Fibroblast of lung (primary cell): ENCODE measurements around the gene IDH2.

Experiments
- CTCF ChIP-seq, 2 donors: IDR thresholded peaks in 1 of 2; conservative IDR thresholded peaks in 1 of 2; 1 replicate in 1 of 2; 2 replicates in 1 of 2; pipeline ENCODE4 v1.5.1; 2011 to 2012; ENCODE audit warnings: low read length in 2 of 2, control low read depth in 1 of 2, inconsistent platforms in 1 of 2, low read depth in 1 of 2, mild to moderate bottlenecking in 1 of 2
- EZH2 ChIP-seq: IDR thresholded peaks from 2 replicates; pipeline ENCODE4 v1.5.1; 2012; ENCODE audit warnings: low read length, control low read depth, mild to moderate bottlenecking; ENCODE audit errors: missing control alignments

- TF ChIP-seq EZH2 (no peak), CTCF (conservative IDR thresholded peaks at IDR 0.05 in 1 of 2, IDR thresholded peaks at IDR 0.05 in 1 of 2; ENCODE audit: low read depth in 1 of 2, low read length in 2 of 2) (no peak)
Measured at GRCh38 chr15:90106522-90107117, 4.4 kb upstream of the IDH2 start.
